Loucy (cell line): Measurements from ENCODE around the gene ITGB1BP2.
A peak's percentile ranks its signal among the peaks of the same experiment; 100 is the strongest.

Experiments used
- CTCF ChIP-seq: fragments of 200-600 bp; sonication (generic); conservative IDR thresholded peaks from 2 replicates; pipeline ENCODE4 v1.5.1; 2014; ENCODE audit warnings: mild to moderate bottlenecking, antibody characterized with exemption, low read length
- EZH2phosphoT487 ChIP-seq: fragments of 200-600 bp; IDR thresholded peaks from 2 replicates; pipeline ENCODE4 v1.6.1; 2018; ENCODE audit warnings: antibody characterized with exemption, mild to moderate bottlenecking, moderate library complexity, borderline replicate concordance

GRCh38 chrX:71283403-71284143 is 18.0 kb upstream of the ITGB1BP2 start, which contains the start of gene NONO:
- TF ChIP-seq CTCF (0 out of 2 replicates have a peak, but pooled peaks have one; percentile 10), EZH2phosphoT487 (no peak)
